ENCODE data around the gene GPRC5A. TPM values are rescaled to one million over a fixed set of nuclear protein-coding genes. Genes with fewer than 3 reads are reported as not detected.

GPRC5A gene
- total and polyA plus RNA-seq, 2 of the 4 experiments (the other 2 are of a cell fraction) = 49.6 to 201 TPM

GRCh38 chr12:12909995-12910420, 18.6 kb downstream of the GPRC5A start:
- H2BK15ac ChIP-seq (ENCODE audit: low read depth, low read length) = peak overlapping the region; percentile 79; the same call in 1 of the 3 replicates
- H2BK120ac ChIP-seq (ENCODE audit: low read depth, low read length) = peak overlapping the region; percentile 74; the same call in 1 of the 2 replicates
- H3K4me2 ChIP-seq (ENCODE audit: low read depth, low read length) = peak overlapping the region; percentile 47
- peak overlapping the region in 1 of 2 experiments; percentile 31; a peak in 2 of 4 replicates for H4K8ac ChIP-seq (ENCODE audit: low read depth in 2 of 2, low read length in 2 of 2)
- peak; percentile 73 for DNase-seq
- H3K4me3 ChIP-seq (ENCODE audit: insufficient read depth, low read depth, low read length) = no peak overlapping the region
- intact Hi-C loops (cut with micrococcal nuclease) = no loop called here
- H3K27me3 ChIP-seq (ENCODE audit: control insufficient read depth, insufficient read depth, low read length) = no peaks in the 10 kb centered on the region
- POLR2A ChIA-PET (ENCODE audit: unreplicated experiment) = no interaction called here
- H3K56ac ChIP-seq (ENCODE audit: extremely low read depth, insufficient read depth, low read length) = no peak overlapping the region
- H3K9me3 ChIP-seq (ENCODE audit: control insufficient read depth, insufficient read depth, low read length) = no peaks in the 10 kb centered on the region
- CTCF ChIA-PET = interaction anchor here (0.7 kb wide), 1 partner anchor 54 kb away, joined by 4 read pairs; no protein-coding TSS in a partner anchor
- peaks cover 12% of the 10 kb centered on the region for H3K4me1 ChIP-seq (ENCODE audit: control insufficient read depth, insufficient read depth, low read length)
- no peak overlapping the region for H2AK9ac ChIP-seq (replicated peaks; ENCODE audit: low read depth, low read length, poor library complexity)
- peak overlapping the region; percentile 78 for H2AFZ ChIP-seq (replicated peaks; ENCODE audit: low read length, poor library complexity)
- H3K18ac ChIP-seq (ENCODE audit: low read depth, low read length) = peak overlapping the region; percentile 65; the same call in 1 of the 2 replicates
- in situ Hi-C loops (cut with MboI; ENCODE audit: low sequenced_read_pairs) = loop anchor here (10.0 to 25.0 kb wide), 2 partner anchors 185 to 627 kb away; no protein-coding TSS in a partner anchor
- H3K9me1 ChIP-seq (ENCODE audit: insufficient read depth, low read length) = peaks cover 16% of the 10 kb centered on the region
- dilution Hi-C loops (cut with HindIII; ENCODE audit: low sequenced_read_pairs, unreplicated experiment) = no loop called here
- peak overlapping the region; percentile 66; the same call in 1 of the 2 replicates for H3K27ac ChIP-seq (ENCODE audit: insufficient read depth, low read length)
- H4K91ac ChIP-seq (ENCODE audit: insufficient read depth, low read depth, low read length) = no peak overlapping the region; the same call in 1 of the 2 replicates
- no peak for TF ChIP-seq BHLHE40 (IDR thresholded peaks at IDR 0.05; ENCODE audit: low read depth, low read length)
- TF ChIP-seq SMC3 (IDR thresholded peaks at IDR 0.05; ENCODE audit: low read depth, low read length) = no peak
- TF ChIP-seq, protein P1, sequence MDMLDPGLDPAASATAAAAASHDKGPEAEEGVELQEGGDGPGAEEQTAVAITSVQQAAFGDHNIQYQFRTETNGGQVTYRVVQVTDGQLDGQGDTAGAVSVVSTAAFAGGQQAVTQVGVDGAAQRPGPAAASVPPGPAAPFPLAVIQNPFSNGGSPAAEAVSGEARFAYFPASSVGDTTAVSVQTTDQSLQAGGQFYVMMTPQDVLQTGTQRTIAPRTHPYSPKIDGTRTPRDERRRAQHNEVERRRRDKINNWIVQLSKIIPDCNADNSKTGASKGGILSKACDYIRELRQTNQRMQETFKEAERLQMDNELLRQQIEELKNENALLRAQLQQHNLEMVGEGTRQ (IDR thresholded peaks at IDR 0.05; ENCODE audit: low read depth, low read length) = no peak
- TF ChIP-seq MAFK (IDR thresholded peaks at IDR 0.05; ENCODE audit: low read depth, low read length) = no peak
- TF ChIP-seq, protein P2, sequence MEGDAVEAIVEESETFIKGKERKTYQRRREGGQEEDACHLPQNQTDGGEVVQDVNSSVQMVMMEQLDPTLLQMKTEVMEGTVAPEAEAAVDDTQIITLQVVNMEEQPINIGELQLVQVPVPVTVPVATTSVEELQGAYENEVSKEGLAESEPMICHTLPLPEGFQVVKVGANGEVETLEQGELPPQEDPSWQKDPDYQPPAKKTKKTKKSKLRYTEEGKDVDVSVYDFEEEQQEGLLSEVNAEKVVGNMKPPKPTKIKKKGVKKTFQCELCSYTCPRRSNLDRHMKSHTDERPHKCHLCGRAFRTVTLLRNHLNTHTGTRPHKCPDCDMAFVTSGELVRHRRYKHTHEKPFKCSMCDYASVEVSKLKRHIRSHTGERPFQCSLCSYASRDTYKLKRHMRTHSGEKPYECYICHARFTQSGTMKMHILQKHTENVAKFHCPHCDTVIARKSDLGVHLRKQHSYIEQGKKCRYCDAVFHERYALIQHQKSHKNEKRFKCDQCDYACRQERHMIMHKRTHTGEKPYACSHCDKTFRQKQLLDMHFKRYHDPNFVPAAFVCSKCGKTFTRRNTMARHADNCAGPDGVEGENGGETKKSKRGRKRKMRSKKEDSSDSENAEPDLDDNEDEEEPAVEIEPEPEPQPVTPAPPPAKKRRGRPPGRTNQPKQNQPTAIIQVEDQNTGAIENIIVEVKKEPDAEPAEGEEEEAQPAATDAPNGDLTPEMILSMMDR (conservative IDR thresholded peaks at IDR 0.05; ENCODE audit: low read depth, low read length) = no peak
- TF ChIP-seq NFE2L2 (IDR thresholded peaks at IDR 0.05; ENCODE audit: low read depth, low read length) = no peak
- TF ChIP-seq ELK1 (IDR thresholded peaks at IDR 0.05; ENCODE audit: borderline replicate concordance, low read depth, low read length) = no peak
- TF ChIP-seq CEBPB (IDR thresholded peaks at IDR 0.05; ENCODE audit: low read depth, low read length) = no peak
- TF ChIP-seq CHD1 (IDR thresholded peaks at IDR 0.05; ENCODE audit: low read depth, low read length) = no peak
- TF ChIP-seq RFX5 (IDR thresholded peaks at IDR 0.05; ENCODE audit: low read depth, low read length) = no peak
- TF ChIP-seq RCOR1 (IDR thresholded peaks at IDR 0.05; ENCODE audit: insufficient replicate concordance, low read length) = no peak
- no peak for TF ChIP-seq FOS (IDR thresholded peaks at IDR 0.05; ENCODE audit: low read depth, low read length)
- no peak for TF ChIP-seq MXI1 (IDR thresholded peaks at IDR 0.05; ENCODE audit: borderline replicate concordance, low read depth, low read length)
- TF ChIP-seq POLR2A (IDR thresholded peaks at IDR 0.05; ENCODE audit: low read depth, low read length) = no peak
- no peak for TF ChIP-seq MAZ (IDR thresholded peaks at IDR 0.05; ENCODE audit: borderline replicate concordance, low read depth, low read length)
- TF ChIP-seq RAD21 (IDR thresholded peaks at IDR 0.05; ENCODE audit: low read length) = no peak
- no peak overlapping the region for H3K9ac ChIP-seq (ENCODE audit: low read depth, low read length)
- H4K5ac ChIP-seq (ENCODE audit: low read depth, low read length) = peak overlapping the region; percentile 73; the same call in 1 of the 2 replicates
- H2AK5ac ChIP-seq (ENCODE audit: low read depth, low read length) = peak overlapping the region; percentile 59
- no TSS peak for BruUV-seq (replicated peaks)
- H2BK5ac ChIP-seq (ENCODE audit: low read depth, low read length, poor library complexity, severe bottlenecking) = peak overlapping the region; percentile 48
- peaks cover 22 to 72% of the 10 kb centered on the region in 2 experiments for H3K79me1 ChIP-seq (ENCODE audit: low read depth in 1 of 2, low read length in 2 of 2)
- 40% methylated on average over 2 of the region's 4 CpGs; no CpG with 5 or more reads in 1 of the 2 experiments for WGBS, 2 experiments (ENCODE audit: extremely low coverage in 2 of 2, insufficient read length in 1 of 2)
- peaks cover 17% of the 10 kb centered on the region; the same call in 1 of the 2 replicates for H4K20me1 ChIP-seq (ENCODE audit: insufficient read depth, low read length)
- H3K14ac ChIP-seq (replicated peaks; ENCODE audit: low read depth, low read length) = peak overlapping the region; percentile 95
- H3K36me3 ChIP-seq (ENCODE audit: control insufficient read depth, insufficient read depth, low read length) = peaks cover 47% of the 10 kb centered on the region
- peak; percentile 59 for ATAC-seq (ENCODE audit: low read depth)
- peak overlapping the region; percentile 77 for H3K4ac ChIP-seq (ENCODE audit: low read depth, low read length)
- H3K23ac ChIP-seq (ENCODE audit: low read depth, low read length) = peak overlapping the region; percentile 53
- peak overlapping the region; percentile 57; the same call in 1 of the 2 replicates for H2BK20ac ChIP-seq (ENCODE audit: low read depth, low read length)
